HEK293T (cell line): ENCODE results near the gene RRP1.

Source experiments
- CTCF ChIA-PET: fragments of 350-600 bp; formaldehyde crosslinking; extraction: SDS; loops from one replicate; lab custom pipeline; 2021; ENCODE audit warnings: antibody characterized with exemption, inconsistent platforms; lab: Yijun Ruan, JAX
- POLR2A ChIA-PET: fragments of 350-600 bp; formaldehyde crosslinking; extraction: SDS; loops from one replicate; lab custom pipeline; 2020; ENCODE audit warnings: antibody characterized with exemption, inconsistent platforms; lab: Yijun Ruan, JAX
- DNase-seq: peaks from one replicate; pipeline ENCODE4 v3.0.0; 2012; ENCODE audit warnings: mixed read lengths; ENCODE audit errors: extremely low spot score
- ARNT ChIP-seq: fragments of 450-650 bp; IDR thresholded peaks from 2 replicates; pipeline ENCODE4 v1.6.1; 2017; ENCODE audit warnings: mild to moderate bottlenecking
- BHLHE40 ChIP-seq: fragments of 450-650 bp; IDR thresholded peaks from 2 replicates; pipeline ENCODE4 v1.6.1; 2016; ENCODE audit warnings: mild to moderate bottlenecking, moderate library complexity, borderline replicate concordance
- CTBP1 ChIP-seq: fragments of 450-650 bp; IDR thresholded peaks from 2 replicates; pipeline ENCODE4 v1.6.1; 2016; ENCODE audit warnings: borderline replicate concordance
- ELF4 ChIP-seq: fragments of 450-650 bp; IDR thresholded peaks from 2 replicates; pipeline ENCODE4 v1.6.1; 2017; ENCODE audit warnings: antibody characterized with exemption
- FOXA1 ChIP-seq: fragments of 450-650 bp; IDR thresholded peaks from 2 replicates; pipeline ENCODE4 v1.6.1; 2016; ENCODE audit warnings: mild to moderate bottlenecking
- FOXK2 ChIP-seq: fragments of 450-650 bp; IDR thresholded peaks from 2 replicates; pipeline ENCODE4 v1.6.1; 2016; ENCODE audit warnings: mild to moderate bottlenecking
- FOXM1 ChIP-seq: fragments of 450-650 bp; IDR thresholded peaks from 2 replicates; pipeline ENCODE4 v1.6.1; 2017; ENCODE audit warnings: mild to moderate bottlenecking, borderline replicate concordance
- HDGF ChIP-seq: fragments of 450-650 bp; IDR thresholded peaks from 2 replicates; pipeline ENCODE4 v1.6.1; 2017; ENCODE audit warnings: antibody characterized with exemption, borderline replicate concordance
- L3MBTL2 ChIP-seq: fragments of 450-650 bp; conservative IDR thresholded peaks from 2 replicates; pipeline ENCODE4 v1.6.1; 2016; ENCODE audit warnings: mild to moderate bottlenecking
- LEF1 ChIP-seq: fragments of 450-650 bp; IDR thresholded peaks from 2 replicates; pipeline ENCODE4 v1.6.1; 2017; ENCODE audit warnings: mild to moderate bottlenecking, borderline replicate concordance
- NFRKB ChIP-seq: fragments of 450-650 bp; IDR thresholded peaks from 2 replicates; pipeline ENCODE4 v1.6.1; 2016; ENCODE audit warnings: mild to moderate bottlenecking, moderate library complexity
- SP1 ChIP-seq: fragments of 450-650 bp; IDR thresholded peaks from 2 replicates; pipeline ENCODE4 v1.6.1; 2017
- SUZ12 ChIP-seq: fragments of 450-650 bp; IDR thresholded peaks from 2 replicates; pipeline ENCODE4 v1.6.1; 2016; ENCODE audit warnings: mild to moderate bottlenecking
- TARDBP ChIP-seq: fragments of 450-650 bp; IDR thresholded peaks from 2 replicates; pipeline ENCODE4 v1.6.1; 2016
- ZNF384 ChIP-seq: fragments of 450-650 bp; IDR thresholded peaks from 2 replicates; pipeline ENCODE4 v1.6.1; 2016
- TF ChIP-seq, protein P1 (sequence below): fragments of 450-650 bp; IDR thresholded peaks from 2 replicates; pipeline ENCODE4 v1.6.1; 2016

RRP1 gene

DNA sequence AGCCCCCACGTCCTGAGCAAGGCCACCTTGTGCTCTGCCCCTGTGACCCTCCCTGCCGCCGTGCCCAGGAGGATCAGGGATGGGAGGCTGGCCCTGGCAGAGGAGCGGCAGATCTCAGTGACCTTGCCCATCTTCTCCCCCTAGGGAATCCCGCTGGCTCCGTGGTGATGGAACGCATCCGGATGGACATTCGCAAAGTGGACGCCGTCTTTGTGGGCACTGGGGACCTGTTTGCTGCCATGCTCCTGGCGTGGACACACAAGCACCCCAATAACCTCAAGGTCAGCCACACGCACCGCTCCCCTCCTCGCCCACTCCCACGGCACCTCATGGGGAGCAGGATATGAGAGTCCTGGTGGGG, 36.0 kb upstream of the RRP1 start:
- ChIA-PET POLR2A (no interaction called here), CTCF (no interaction called here)
- TF ChIP-seq, protein P1, sequence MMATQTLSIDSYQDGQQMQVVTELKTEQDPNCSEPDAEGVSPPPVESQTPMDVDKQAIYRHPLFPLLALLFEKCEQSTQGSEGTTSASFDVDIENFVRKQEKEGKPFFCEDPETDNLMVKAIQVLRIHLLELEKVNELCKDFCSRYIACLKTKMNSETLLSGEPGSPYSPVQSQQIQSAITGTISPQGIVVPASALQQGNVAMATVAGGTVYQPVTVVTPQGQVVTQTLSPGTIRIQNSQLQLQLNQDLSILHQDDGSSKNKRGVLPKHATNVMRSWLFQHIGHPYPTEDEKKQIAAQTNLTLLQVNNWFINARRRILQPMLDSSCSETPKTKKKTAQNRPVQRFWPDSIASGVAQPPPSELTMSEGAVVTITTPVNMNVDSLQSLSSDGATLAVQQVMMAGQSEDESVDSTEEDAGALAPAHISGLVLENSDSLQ, result no peak
- no peak for TF ChIP-seq FOXM1
- no peak for DNase-seq

DNA sequence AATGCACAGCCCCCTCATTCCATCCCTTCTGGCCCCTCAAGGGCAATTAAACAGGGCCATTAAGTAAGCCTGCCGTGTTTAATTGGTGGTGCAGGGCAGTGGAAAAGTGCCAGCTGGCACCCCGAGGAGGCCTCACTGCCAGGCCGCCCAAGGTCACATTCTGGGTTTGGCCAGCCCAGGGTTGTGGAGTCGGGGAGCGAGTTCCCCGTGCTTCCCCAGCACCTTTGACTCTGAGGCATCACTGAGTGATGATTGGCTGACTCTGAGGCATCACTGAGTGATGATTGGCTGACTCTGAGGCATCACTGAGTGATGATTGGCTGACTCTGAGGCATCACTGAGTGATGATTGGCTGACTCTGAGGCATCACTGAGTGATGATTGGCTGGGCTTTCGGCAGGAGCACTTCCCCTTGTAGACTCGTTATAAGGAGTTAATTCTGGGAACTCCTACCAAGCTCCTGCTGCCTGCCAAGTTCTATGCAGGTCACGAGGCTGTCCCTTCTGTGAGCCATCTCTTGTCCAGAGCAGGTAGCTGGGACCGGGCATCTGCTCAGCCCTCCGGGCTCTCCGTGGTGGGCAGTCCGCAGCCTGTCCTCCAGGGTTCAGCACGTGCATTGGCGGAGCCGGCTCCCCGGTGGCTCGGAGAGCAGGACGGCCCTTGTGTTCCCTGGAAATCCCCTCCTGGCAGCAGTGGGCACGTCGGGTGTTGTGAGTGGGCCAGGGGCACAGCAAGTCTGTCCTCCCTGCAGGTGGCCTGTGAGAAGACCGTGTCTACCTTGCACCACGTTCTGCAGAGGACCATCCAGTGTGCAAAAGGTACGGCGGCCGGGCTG, 34.2 kb upstream of the RRP1 start:
- CTCF ChIA-PET, result no interaction called here
- POLR2A ChIA-PET, result no interaction called here
- DNase-seq, result no peak
- TF ChIP-seq SUZ12 (no peak), ARNT (no peak), ELF4 (no peak), TARDBP (no peak), LEF1 (no peak), ZNF384 (no peak), BHLHE40 (no peak), SP1 (no peak), FOXK2 (no peak), NFRKB (no peak), FOXA1 (no peak), FOXM1 (no peak), CTBP1 (no peak), HDGF (no peak), L3MBTL2 (no peak)
- TF ChIP-seq, protein P1, result no peak

DNA sequence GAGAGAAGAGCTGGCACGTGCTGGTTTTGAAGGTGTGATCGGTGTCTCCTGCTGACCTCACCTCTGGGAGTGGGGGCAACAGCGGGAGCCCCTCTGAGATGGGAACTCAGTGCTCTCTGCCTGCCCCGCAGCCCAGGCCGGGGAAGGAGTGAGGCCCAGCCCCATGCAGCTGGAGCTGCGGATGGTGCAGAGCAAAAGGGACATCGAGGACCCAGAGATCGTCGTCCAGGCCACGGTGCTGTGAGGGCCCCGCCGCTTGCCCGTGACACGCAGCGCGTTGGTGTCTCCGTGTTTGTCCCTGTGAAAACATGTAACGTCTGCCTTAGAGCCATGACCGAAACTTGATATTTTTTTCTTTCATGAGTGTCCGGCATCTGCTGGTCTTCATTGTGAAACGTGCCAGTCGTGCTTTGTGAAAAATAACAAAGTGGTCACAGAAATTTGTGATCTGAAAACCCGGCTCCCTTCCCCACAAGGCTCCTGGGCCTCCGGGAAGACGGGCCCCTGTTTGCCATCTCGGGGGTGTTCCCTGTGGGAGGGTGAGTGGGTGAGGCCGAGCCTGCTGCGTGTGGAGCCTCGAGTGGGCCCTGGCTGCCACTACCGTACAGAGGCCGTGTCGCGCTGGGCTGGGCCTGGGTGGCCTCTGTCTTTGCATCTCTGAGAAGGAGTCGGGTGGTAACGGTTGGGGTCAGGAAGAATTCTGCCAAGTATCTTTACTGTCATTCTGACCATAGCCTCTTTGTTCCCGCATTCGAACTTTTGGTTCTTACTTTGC, 33.4 kb upstream of the RRP1 start:
- TF ChIP-seq SP1 (no peak), NFRKB (no peak), ZNF384 (no peak), L3MBTL2 (no peak), LEF1 (no peak), BHLHE40 (no peak), TARDBP (no peak), ELF4 (no peak), FOXK2 (no peak), FOXM1 (no peak), CTBP1 (no peak), ARNT (no peak)
- TF ChIP-seq, protein P1, result no peak
- CTCF ChIA-PET, result no interaction called here
- no peak for DNase-seq
- POLR2A ChIA-PET, result no interaction called here

DNA sequence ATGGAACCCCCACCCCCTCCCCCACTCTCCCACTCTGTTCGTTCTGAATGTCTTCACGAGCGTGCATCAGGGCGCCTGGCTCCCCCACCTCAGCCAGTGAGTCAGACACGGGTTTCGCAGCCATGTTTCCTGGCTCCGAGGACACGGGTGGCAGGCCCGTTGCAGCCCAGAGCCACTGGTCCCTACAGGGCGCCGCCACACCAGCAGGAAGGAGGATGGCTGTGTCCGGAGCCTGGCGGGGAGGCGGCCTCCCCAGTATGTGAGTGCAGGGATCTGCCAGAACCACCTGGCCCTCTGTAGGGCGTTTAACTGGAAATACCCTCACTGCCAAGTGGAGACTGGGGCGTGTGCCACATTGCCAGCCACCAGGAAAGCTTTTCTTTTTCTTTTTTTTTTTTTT, 31.8 kb upstream of the RRP1 start:
- DNase-seq, result no peak
- ChIA-PET POLR2A (interaction anchor here (1.2 kb wide), 1 partner anchor 29 kb away, joined by 4 read pairs; no protein-coding TSS in a partner anchor), CTCF (no interaction called here)
- no peak for TF ChIP-seq ELF4
- no peak for TF ChIP-seq HDGF
- TF ChIP-seq ZNF384, result no peak
- TF ChIP-seq SP1, result no peak
- TF ChIP-seq FOXM1, result no peak
- TF ChIP-seq, protein P1, result no peak
- no peak for TF ChIP-seq ARNT
- TF ChIP-seq CTBP1, result no peak
- no peak for TF ChIP-seq BHLHE40
- no peak for TF ChIP-seq SUZ12
- no peak for TF ChIP-seq TARDBP
- TF ChIP-seq FOXK2, result no peak
- no peak for TF ChIP-seq FOXA1
- no peak for TF ChIP-seq L3MBTL2
- no peak for TF ChIP-seq LEF1

DNA sequence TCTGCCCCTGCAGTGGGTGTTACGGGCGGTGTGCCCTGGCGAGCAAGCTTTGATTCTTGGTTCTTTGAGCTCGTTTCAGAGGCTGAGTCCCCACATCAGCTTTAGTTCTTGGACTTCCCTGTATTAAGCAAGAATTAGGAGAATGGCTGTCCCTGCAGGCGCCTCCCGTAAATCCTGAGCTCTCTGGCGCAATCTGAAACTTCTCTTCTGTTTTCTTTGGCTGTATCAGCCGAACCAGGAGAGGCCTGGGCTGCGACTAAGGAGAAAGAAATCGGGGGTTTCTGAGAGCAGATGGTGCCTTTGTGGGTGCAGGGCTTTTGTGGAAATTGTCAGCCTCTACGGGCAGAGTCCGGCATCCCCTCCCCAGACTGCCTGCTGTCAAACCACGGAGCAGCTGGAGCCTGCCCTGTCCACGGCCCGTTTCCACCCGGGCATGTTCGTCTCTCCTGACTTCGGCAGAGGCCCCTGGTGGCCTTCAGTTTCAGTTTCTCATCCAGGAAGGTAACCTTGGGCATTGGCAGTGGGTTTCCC, 31.2 kb upstream of the RRP1 start:
- CTCF ChIA-PET, result no interaction called here

More for the DNA sequence above, 31.2 kb upstream of the RRP1 start:
- POLR2A ChIA-PET, result interaction anchor here (0.9 to 1.2 kb wide), 2 partner anchors 10 to 30 kb away, joined by 3 to 4 read pairs; no protein-coding TSS in a partner anchor
- TF ChIP-seq LEF1 (no peak), SUZ12 (no peak), ZNF384 (no peak), FOXA1 (no peak), HDGF (no peak), CTBP1 (no peak), FOXM1 (no peak), L3MBTL2 (no peak), ARNT (no peak), BHLHE40 (no peak), ELF4 (no peak), NFRKB (no peak), SP1 (no peak)
- TF ChIP-seq, protein P1, result no peak
- no peak for DNase-seq
